Hepatic stellate cell (primary cell): ENCODE results near the gene GRPEL1.

Experiments used
- DNase-seq: peaks from one replicate; pipeline ENCODE4 v3.0.0; 2011; ENCODE audit warnings: low spot score

The GRPEL1 gene

GRCh38 chr4:7023486-7023885, 44.4 kb downstream of the GRPEL1 start:
- DNase-seq: no peak

GRCh38 chr4:7021930-7022664, 45.8 kb downstream of the GRPEL1 start:
- peak; percentile 98 for DNase-seq

- no peak for DNase-seq
Observed at GRCh38 chr4:7021355-7021754, 46.5 kb downstream of the GRPEL1 start.

- no peak for DNase-seq
Observed at GRCh38 chr4:7020856-7021255, 47.0 kb downstream of the GRPEL1 start.

- no peak for DNase-seq
Observed at GRCh38 chr4:7020290-7020689, 47.6 kb downstream of the GRPEL1 start.

GRCh38 chr4:7019367-7019766, 48.5 kb downstream of the GRPEL1 start:
- no peak for DNase-seq

- DNase-seq: no peak
Observed at GRCh38 chr4:7018281-7018680, 49.6 kb downstream of the GRPEL1 start.

GRCh38 chr4:7017446-7018048, 50.3 kb downstream of the GRPEL1 start:
- DNase-seq: no peak

GRCh38 chr4:7016512-7016911, 51.4 kb downstream of the GRPEL1 start:
- DNase-seq: no peak

GRCh38 chr4:7016086-7016485, 51.8 kb downstream of the GRPEL1 start:
- no peak for DNase-seq

- peak; percentile 68 for DNase-seq
Observed at GRCh38 chr4:7015383-7016035, 52.4 kb downstream of the GRPEL1 start.

GRCh38 chr4:7014815-7015214, 53.0 kb downstream of the GRPEL1 start:
- no peak for DNase-seq

GRCh38 chr4:7013175-7013574, 54.7 kb downstream of the GRPEL1 start:
- no peak for DNase-seq

GRCh38 chr4:7009564-7009963, 58.3 kb downstream of the GRPEL1 start:
- DNase-seq: no peak
